Vagina (tissue), 2 donors: ENCODE results near the gene FEM1B.

ENCODE experiments used
- POLR2A ChIP-seq, 2 donors: fragments of 450-650 bp; IDR thresholded peaks; one replicate each; pipeline ENCODE4 v1.6.1; 2017; ENCODE audit warnings: antibody characterized with exemption in 2 of 2, mild to moderate bottlenecking in 2 of 2, moderate library complexity in 2 of 2
- TF ChIP-seq, protein P1 (sequence below), 3 experiments: fragments of 450-650 bp in 2 of 3; fragments of 200-600 bp in 1 of 3; sonication (generic) in 1 of 3; IDR thresholded peaks; one replicate each; pipeline ENCODE4 v1.5.1; 2017 to 2019; ENCODE audit warnings: antibody characterized with exemption in 3 of 3, mild to moderate bottlenecking in 2 of 3, moderate library complexity in 2 of 3

DNA sequence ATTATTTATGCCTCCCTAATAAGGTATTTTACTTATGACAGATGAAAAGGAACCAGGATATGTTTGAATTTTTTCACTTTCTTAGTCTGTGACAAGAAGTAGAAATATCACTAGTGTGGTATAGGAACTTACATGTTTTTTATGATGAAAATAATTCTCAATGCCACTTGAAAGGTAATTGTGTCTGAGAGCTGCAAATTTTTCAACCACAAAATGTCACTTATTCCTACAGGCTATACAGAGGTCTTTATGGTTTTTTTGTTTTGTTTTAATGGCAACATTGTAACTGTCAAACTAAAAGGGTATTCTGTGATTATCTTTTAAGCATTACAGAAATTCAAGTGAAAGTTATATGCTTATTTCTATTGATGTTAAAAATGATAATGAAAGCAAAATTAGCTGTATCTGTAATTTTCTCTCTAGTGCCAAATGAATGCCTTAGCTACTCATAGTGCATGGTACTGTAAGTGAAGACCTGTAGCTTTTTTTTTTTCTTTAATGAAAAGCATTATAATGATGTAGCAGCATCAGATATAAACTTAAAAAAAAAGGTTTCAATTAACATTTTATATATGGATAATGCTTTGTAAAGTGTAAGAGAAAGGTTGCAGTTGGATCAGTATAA, 14.7 kb downstream of the FEM1B start:
- TF ChIP-seq, protein P1, sequence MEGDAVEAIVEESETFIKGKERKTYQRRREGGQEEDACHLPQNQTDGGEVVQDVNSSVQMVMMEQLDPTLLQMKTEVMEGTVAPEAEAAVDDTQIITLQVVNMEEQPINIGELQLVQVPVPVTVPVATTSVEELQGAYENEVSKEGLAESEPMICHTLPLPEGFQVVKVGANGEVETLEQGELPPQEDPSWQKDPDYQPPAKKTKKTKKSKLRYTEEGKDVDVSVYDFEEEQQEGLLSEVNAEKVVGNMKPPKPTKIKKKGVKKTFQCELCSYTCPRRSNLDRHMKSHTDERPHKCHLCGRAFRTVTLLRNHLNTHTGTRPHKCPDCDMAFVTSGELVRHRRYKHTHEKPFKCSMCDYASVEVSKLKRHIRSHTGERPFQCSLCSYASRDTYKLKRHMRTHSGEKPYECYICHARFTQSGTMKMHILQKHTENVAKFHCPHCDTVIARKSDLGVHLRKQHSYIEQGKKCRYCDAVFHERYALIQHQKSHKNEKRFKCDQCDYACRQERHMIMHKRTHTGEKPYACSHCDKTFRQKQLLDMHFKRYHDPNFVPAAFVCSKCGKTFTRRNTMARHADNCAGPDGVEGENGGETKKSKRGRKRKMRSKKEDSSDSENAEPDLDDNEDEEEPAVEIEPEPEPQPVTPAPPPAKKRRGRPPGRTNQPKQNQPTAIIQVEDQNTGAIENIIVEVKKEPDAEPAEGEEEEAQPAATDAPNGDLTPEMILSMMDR (IDR thresholded peaks at IDR 0.05), result no peak
- no peak for TF ChIP-seq POLR2A (IDR thresholded peaks at IDR 0.05)
